Coronary artery (tissue), 2 donors: ENCODE data around the gene TRAF2.

Experiments
- DNase-seq: peaks from one replicate; pipeline ENCODE4 v3.0.0-alpha.2; 2017; ENCODE audit warnings: low spot score
- H3K27ac ChIP-seq, 2 donors: fragments of 200-600 bp; sonication (generic); one replicate each; pipeline ENCODE4 v1.5.1; 2016 to 2019
- H3K4me3 ChIP-seq: fragments of 200-600 bp; sonication (generic); 2 replicates; pipeline ENCODE4 v1.5.1; 2016; ENCODE audit warnings: mild to moderate bottlenecking, moderate library complexity
- CTCF ChIP-seq: fragments of 200-600 bp; sonication (generic); IDR thresholded peaks from one replicate; pipeline ENCODE4 v1.5.1; 2019; ENCODE audit warnings: antibody characterized with exemption

Gene TRAF2

GRCh38 chr9:136853596-136854112 is 32.7 kb upstream of the TRAF2 start:
- DNase-seq = no peak
- Histone ChIP-seq H3K4me3 (no peak overlapping the region), H3K27ac (no peak overlapping the region)
- no peak for TF ChIP-seq CTCF

GRCh38 chr9:136854113-136854841 is 32.0 kb upstream of the TRAF2 start:
- peak; percentile 69 for DNase-seq
- no peak for TF ChIP-seq CTCF
- Histone ChIP-seq H3K4me3 (no peak overlapping the region), H3K27ac (no peak overlapping the region)

- Histone ChIP-seq H3K27ac (no peak overlapping the region), H3K4me3 (no peak overlapping the region)
- no peak for TF ChIP-seq CTCF
- DNase-seq = no peak
Measured at GRCh38 chr9:136854842-136855460, 31.4 kb upstream of the TRAF2 start.

GRCh38 chr9:136855461-136856078 is 30.7 kb upstream of the TRAF2 start:
- Histone ChIP-seq H3K4me3 (no peak overlapping the region), H3K27ac (no peak overlapping the region)
- DNase-seq = peak; percentile 72
- TF ChIP-seq CTCF = no peak

GRCh38 chr9:136856079-136856476 is 30.2 kb upstream of the TRAF2 start:
- Histone ChIP-seq H3K27ac (no peak overlapping the region), H3K4me3 (no peak overlapping the region)
- no peak for DNase-seq

GRCh38 chr9:136856541-136857141 is 29.7 kb upstream of the TRAF2 start:
- no peak overlapping the region for H3K27ac ChIP-seq
- no peak overlapping the region for H3K4me3 ChIP-seq
- TF ChIP-seq CTCF = no peak
- no peak for DNase-seq

More at GRCh38 chr9:136856079-136856476, 30.2 kb upstream of the TRAF2 start:
- TF ChIP-seq CTCF = no peak
